Stomach (tissue), 9 donors: ENCODE measurements around the gene FSTL4. TPM values are rescaled to one million over a fixed set of nuclear protein-coding genes. Genes with fewer than 3 reads are reported as not detected.

Experiments used
- DNase-seq, 2 donors: peaks; one replicate each; pipeline versions ENCODE4 v3.0.0 to v3.0.0-alpha.2; 2013 to 2019
- H3K27ac ChIP-seq, 5 donors: fragments of 200-600 bp in 4 of 5; sonication (generic) in 4 of 5; one replicate each; pipeline ENCODE4 v1.5.1; 2013 to 2019; ENCODE audit warnings: mild to moderate bottlenecking in 1 of 5, moderate library complexity in 1 of 5
- H3K27me3 ChIP-seq, 3 donors: fragments of 200-600 bp; sonication (generic); one replicate each; pipeline ENCODE4 v1.5.1; 2017 to 2019; ENCODE audit warnings: mixed run types in 1 of 3
- H3K36me3 ChIP-seq, 4 donors: fragments of 200-600 bp; sonication (generic); 1 replicate in 3 of 4; 2 replicates in 1 of 4; pipeline ENCODE4 v1.5.1; 2016 to 2019
- H3K4me1 ChIP-seq, 4 donors: fragments of 200-600 bp; sonication (generic); one replicate each; pipeline ENCODE4 v1.5.1; 2016 to 2019
- H3K4me3 ChIP-seq, 4 donors: fragments of 200-600 bp; sonication (generic) in 3 of 4; one replicate each; pipeline ENCODE4 v1.5.1; 2016 to 2019; ENCODE audit warnings: mild to moderate bottlenecking in 1 of 4
- H3K9me3 ChIP-seq, 4 donors: fragments of 200-600 bp; sonication (generic); one replicate each; pipeline ENCODE4 v1.5.1; 2016 to 2019
- EP300 ChIP-seq: sonication (generic); formaldehyde crosslinking; IDR thresholded peaks from one replicate; pipeline ENCODE4 v1.6.1; 2017; ENCODE audit warnings: antibody characterized with exemption
- POLR2A ChIP-seq, 4 donors: fragments of 450-650 bp; IDR thresholded peaks; one replicate each; pipeline ENCODE4 v1.6.1; 2016; ENCODE audit warnings: antibody characterized with exemption in 4 of 4, control low read depth in 2 of 4, mild to moderate bottlenecking in 1 of 4, moderate library complexity in 1 of 4
- POLR2AphosphoS5 ChIP-seq, 3 donors: sonication (generic); formaldehyde crosslinking; IDR thresholded peaks; one replicate each; pipeline ENCODE4 v1.6.1; 2016; ENCODE audit warnings: antibody characterized with exemption in 3 of 3
- WGBS, 5 donors: extraction: QIAGEN DNeasy Blood & Tissue Kit in 3 of 5; methylation state at CpG; one replicate each; pipeline versions ENCODE4 v1.1.5 to v1.1.7; 2013 to 2018; 5-methylcytosine and 5-hydroxymethylcytosine counted together
- intact Hi-C: fragments of 100-400 bp; cut with DNase I; formaldehyde crosslinking; loops from one replicate; pipeline ENCODE4 v1.15.1; 2023; ENCODE audit warnings: low total_unique reads
- polyA plus RNA-seq, 3 donors: library from polyadenylated mRNA; stranded (reverse); fragments of 200-250 nt; gene quantifications; one replicate each; pipeline ENCODE4 v1.2.3, GENCODE V29; 2013
- total RNA-seq, 5 donors: library from RNA; depleted of rRNA; stranded (reverse); fragments of >200 nt; gene quantifications; one replicate each; pipeline versions ENCODE4 v1.1.0 to v1.2.3, GENCODE V29; 2014 to 2016
- TF ChIP-seq, protein P1 (sequence below), 7 experiments: fragments of 450-650 bp in 4 of 7; fragments of 200-600 bp in 3 of 7; sonication (generic) in 3 of 7; IDR thresholded peaks; one replicate each; pipeline ENCODE4 v1.5.1; 2016 to 2019; ENCODE audit warnings: antibody characterized with exemption in 7 of 7, control low read depth in 2 of 7, mild to moderate bottlenecking in 1 of 7
- donor health status: healthy with polysubstance abuse.
- donor health status: Bipolar disorder and iron deficiency.
- donor health status: healthy.

The FSTL4 gene
- total and polyA plus RNA-seq, 8 donors, result 0.37 to 0.55 TPM; not detected in 6

DNA sequence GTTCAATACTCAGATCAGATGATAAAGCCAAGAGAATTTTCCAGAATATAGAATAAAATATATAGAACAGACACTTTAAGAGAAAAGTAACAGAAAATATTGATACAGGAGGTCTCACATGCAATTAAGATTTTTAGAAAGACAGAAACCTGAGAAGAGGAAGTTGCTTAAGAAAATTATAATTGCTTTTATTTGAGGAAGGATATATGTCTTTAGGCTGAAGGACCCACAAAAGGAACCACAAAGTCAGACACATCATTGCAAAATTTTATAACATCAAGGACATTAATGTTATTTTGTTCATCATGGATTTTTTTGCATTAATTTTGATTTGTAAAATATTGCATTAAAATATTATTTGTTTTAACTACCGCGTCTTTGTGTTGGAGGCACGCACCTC, 141.5 kb downstream of the FSTL4 start:
- H3K4me1 ChIP-seq, result no peaks in the 10 kb centered on the region
- no peak for DNase-seq
- intact Hi-C loops, result no loop called here
- WGBS, 5 donors, result 91 to 96% (median 95%) methylated on average over 3 of the region's 3 CpGs
- peaks cover 0 to 18% (median 0%) of the 10 kb centered on the region in 3 donors for H3K27me3 ChIP-seq
- H3K4me3 ChIP-seq, result no peak overlapping the region
- H3K9me3 ChIP-seq, result no peaks in the 10 kb centered on the region
- H3K27ac ChIP-seq, result no peak overlapping the region
- TF ChIP-seq EP300 (no peak), POLR2AphosphoS5 (IDR thresholded peaks at IDR 0.05) (no peak), POLR2A (IDR thresholded peaks at IDR 0.05) (no peak)
- TF ChIP-seq, protein P1, sequence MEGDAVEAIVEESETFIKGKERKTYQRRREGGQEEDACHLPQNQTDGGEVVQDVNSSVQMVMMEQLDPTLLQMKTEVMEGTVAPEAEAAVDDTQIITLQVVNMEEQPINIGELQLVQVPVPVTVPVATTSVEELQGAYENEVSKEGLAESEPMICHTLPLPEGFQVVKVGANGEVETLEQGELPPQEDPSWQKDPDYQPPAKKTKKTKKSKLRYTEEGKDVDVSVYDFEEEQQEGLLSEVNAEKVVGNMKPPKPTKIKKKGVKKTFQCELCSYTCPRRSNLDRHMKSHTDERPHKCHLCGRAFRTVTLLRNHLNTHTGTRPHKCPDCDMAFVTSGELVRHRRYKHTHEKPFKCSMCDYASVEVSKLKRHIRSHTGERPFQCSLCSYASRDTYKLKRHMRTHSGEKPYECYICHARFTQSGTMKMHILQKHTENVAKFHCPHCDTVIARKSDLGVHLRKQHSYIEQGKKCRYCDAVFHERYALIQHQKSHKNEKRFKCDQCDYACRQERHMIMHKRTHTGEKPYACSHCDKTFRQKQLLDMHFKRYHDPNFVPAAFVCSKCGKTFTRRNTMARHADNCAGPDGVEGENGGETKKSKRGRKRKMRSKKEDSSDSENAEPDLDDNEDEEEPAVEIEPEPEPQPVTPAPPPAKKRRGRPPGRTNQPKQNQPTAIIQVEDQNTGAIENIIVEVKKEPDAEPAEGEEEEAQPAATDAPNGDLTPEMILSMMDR (IDR thresholded peaks at IDR 0.05), result no peak
- H3K36me3 ChIP-seq, result no peaks in the 10 kb centered on the region

DNA sequence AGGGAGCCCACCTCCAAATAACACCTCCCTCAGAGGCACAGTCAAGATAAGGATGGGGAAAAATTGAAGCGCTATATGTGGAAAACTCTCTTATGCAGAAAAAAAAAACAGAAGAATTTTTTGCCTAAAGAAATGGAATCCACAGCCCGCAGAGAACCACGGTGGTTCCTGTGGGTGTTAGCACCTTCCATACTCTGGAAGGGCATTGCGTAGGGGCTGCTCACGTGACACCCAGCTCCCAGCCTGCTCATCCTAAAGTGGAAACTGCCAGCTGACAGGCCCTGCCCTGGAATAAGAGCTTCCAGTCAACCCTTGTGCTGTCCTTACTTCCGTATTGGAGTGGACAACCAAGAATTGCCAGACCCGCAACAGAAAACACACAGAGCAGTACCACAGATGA, 142.5 kb downstream of the FSTL4 start:
- TF ChIP-seq POLR2AphosphoS5 (IDR thresholded peaks at IDR 0.05), result no peak
- no peak for TF ChIP-seq EP300
- TF ChIP-seq, protein P1 (IDR thresholded peaks at IDR 0.05), result no peak
- no peak for TF ChIP-seq POLR2A (IDR thresholded peaks at IDR 0.05)
- Histone ChIP-seq H3K4me3 (no peak overlapping the region), H3K27me3 (peaks cover 0 to 15% (median 0%) of the 10 kb centered on the region in 3 donors), H3K9me3 (no peaks in the 10 kb centered on the region), H3K4me1 (no peaks in the 10 kb centered on the region), H3K36me3 (no peaks in the 10 kb centered on the region), H3K27ac (no peak overlapping the region)
- WGBS, 5 donors, result 81 to 87% (median 85%) methylated on average over 7 of the region's 7 CpGs
- intact Hi-C loops, result no loop called here
- DNase-seq, result no peak

DNA sequence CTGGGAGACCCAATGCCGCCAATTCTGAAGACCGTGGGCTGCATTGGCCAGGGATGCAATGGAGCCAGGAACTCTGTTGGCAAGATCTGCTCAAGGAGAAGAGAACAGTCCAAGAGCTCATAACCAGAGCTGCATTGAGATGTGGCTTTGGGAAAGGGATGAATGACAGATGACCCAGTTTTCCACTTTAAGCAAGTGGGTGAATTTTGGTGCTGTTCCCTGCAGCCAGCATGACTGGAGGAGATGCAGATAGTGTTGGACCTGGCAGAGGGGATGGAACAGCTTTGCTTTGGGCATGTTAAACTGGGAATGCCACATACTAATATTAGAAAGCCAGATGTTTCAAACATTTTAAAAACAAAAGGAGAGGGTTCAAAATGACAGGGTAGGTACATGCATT, 143.1 kb downstream of the FSTL4 start:
- TF ChIP-seq POLR2A (IDR thresholded peaks at IDR 0.05), result no peak
- intact Hi-C loops, result no loop called here
- H3K27ac ChIP-seq, result no peak overlapping the region
- H3K27me3 ChIP-seq, result peaks cover 0 to 13% (median 0%) of the 10 kb centered on the region in 3 donors
- no peak overlapping the region for H3K4me3 ChIP-seq
- no peaks in the 10 kb centered on the region for H3K9me3 ChIP-seq
- WGBS, 5 donors, result 76 to 95% (median 92%) methylated on average over 2 of the region's 2 CpGs
- H3K4me1 ChIP-seq, result no peaks in the 10 kb centered on the region
- DNase-seq, result no peak
- H3K36me3 ChIP-seq, result no peaks in the 10 kb centered on the region

GRCh38 chr5:133468596-133468995, 143.7 kb downstream of the FSTL4 start:
- peak in 1 of 2 donors; percentile 18 for DNase-seq
- no peak overlapping the region for H3K27ac ChIP-seq
- 74 to 90% (median 77%) methylated on average over 6 of the region's 6 CpGs for WGBS, 5 donors
- H3K4me3 ChIP-seq, result no peak overlapping the region
- peaks cover 0 to 7% (median 0%) of the 10 kb centered on the region in 3 donors for H3K27me3 ChIP-seq
- no peak for TF ChIP-seq EP300
- TF ChIP-seq POLR2A (IDR thresholded peaks at IDR 0.05), result no peak
- no peak for TF ChIP-seq POLR2AphosphoS5 (IDR thresholded peaks at IDR 0.05)
- TF ChIP-seq, protein P1 (IDR thresholded peaks at IDR 0.05), result no peak
- intact Hi-C loops, result no loop called here
- no peaks in the 10 kb centered on the region for H3K9me3 ChIP-seq
- no peaks in the 10 kb centered on the region for H3K36me3 ChIP-seq
- no peaks in the 10 kb centered on the region for H3K4me1 ChIP-seq

GRCh38 chr5:133467826-133468463, 144.4 kb downstream of the FSTL4 start:
- Histone ChIP-seq H3K9me3 (no peaks in the 10 kb centered on the region), H3K4me1 (no peaks in the 10 kb centered on the region), H3K36me3 (no peaks in the 10 kb centered on the region), H3K27me3 (peaks cover 0 to 7% (median 0%) of the 10 kb centered on the region in 3 donors), H3K27ac (no peak overlapping the region), H3K4me3 (no peak overlapping the region)
- 73 to 88% (median 78%) methylated on average over 4 of the region's 4 CpGs for WGBS, 5 donors
- TF ChIP-seq, protein P1 (IDR thresholded peaks at IDR 0.05), result no peak
- TF ChIP-seq EP300 (no peak), POLR2A (IDR thresholded peaks at IDR 0.05) (no peak), POLR2AphosphoS5 (IDR thresholded peaks at IDR 0.05) (no peak)
- intact Hi-C loops, result no loop called here
- DNase-seq, result peak in 1 of 2 donors; percentile 19
